ENCODE results near the gene LBX2.
"Not testable (repeated sequence)": the region's sequence is repeated elsewhere in the genome, so short reads cannot be mapped to it uniquely, and the experiment has no call there.

Gene LBX2

DNA sequence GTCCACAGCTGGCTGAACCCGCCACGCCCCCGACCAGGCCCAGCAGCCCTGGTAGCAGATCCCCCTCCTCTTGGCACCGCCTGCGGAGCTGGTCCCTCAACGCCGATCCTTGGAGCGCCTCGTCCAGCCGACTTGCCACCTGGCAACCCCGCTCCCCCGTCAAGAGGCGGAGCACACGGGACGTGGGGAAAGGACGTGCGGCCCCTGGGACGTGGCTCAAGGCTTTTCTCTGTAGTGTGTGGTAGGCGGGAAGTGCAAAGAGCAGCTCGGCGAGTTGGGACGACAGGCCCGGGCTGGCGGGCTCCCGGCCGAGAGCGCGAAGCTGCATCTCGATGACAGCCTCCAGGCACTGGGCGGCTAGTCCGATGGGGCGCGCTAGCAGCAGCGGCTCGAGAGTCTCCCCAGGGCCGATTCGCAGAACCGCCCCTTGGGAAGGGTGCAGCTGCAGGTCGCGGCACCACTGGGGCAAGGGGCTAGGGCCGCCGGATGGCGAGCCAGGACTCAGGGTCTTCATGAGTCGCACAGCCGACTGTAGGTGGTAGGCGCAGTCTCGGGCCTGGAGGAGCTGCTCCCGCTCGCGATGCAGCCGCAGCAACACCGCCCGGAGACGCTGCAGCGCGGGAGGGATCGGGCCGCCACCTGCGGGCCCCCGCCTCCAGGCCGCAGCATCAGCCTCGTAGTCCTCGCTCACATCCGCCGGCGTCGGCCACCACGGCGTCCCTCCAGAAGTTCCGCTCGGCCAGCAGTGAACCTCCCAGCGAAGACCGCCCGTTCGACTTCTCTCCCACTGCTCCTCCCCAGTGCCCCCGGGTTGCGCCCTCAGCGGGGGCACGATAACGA lies 17.2 kb downstream of the LBX2 start:
- peak; percentile 63 to 81 for DNase-seq

DNA sequence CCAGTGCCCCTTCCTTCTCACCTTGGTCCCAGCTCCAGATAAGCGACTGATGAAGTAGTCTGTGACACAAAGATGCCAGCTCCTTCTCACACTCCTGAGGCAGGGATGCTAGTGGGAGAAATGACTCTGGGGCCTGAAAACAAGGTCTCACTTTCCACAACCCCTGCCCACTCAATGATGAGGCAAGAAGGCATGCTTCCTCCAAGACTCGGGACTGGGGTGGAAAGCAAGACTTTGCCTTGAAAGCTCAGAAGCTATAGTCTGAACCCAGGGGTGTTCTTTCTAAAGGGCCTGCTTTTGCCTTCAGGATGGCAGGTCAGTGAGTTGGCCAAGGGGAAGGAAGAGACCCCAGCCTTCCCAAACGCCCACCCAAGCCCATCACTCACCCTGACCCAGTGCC lies 18.0 kb downstream of the LBX2 start:
- no peak for DNase-seq

DNA sequence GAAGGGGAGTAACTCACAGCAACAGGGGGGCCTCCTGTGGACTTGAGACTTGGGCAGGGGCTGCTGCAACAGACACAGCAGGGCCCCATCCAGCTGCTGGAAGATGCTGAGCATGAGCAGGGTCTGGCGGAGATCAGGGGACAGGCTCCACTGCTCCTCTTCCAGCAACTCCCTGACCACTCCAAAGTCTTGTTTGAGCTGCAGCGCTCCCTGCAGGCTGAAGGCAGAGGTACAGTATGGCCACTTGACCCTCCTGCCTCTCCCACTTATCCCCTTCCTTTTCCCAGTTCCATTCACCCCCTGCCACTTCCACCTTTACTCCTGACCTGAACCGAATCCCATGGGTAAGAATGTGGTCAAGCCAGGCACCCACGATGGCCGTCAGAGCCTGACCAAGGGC lies 24.5 kb downstream of the LBX2 start:
- DNase-seq = no peak

- no peak for DNase-seq
Observed at GRCh38 chr2:74474481-74474880, 24.9 kb downstream of the LBX2 start.

DNA sequence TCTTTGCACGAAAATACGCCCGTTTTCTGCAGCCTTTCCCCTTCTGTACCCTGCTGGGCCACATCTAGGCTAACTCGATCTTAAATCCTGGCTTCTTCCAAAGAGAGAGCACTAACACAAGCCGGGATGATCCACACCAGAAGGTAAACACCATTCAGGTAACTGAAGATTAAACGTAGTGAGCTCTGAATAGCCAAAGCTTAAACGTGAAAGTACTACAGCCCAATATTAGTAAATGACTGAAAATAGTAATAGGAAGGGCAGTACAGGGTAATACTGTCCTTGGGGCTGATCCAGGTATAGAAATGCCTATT lies 26.5 kb downstream of the LBX2 start:
- DNase-seq = no peak

DNA sequence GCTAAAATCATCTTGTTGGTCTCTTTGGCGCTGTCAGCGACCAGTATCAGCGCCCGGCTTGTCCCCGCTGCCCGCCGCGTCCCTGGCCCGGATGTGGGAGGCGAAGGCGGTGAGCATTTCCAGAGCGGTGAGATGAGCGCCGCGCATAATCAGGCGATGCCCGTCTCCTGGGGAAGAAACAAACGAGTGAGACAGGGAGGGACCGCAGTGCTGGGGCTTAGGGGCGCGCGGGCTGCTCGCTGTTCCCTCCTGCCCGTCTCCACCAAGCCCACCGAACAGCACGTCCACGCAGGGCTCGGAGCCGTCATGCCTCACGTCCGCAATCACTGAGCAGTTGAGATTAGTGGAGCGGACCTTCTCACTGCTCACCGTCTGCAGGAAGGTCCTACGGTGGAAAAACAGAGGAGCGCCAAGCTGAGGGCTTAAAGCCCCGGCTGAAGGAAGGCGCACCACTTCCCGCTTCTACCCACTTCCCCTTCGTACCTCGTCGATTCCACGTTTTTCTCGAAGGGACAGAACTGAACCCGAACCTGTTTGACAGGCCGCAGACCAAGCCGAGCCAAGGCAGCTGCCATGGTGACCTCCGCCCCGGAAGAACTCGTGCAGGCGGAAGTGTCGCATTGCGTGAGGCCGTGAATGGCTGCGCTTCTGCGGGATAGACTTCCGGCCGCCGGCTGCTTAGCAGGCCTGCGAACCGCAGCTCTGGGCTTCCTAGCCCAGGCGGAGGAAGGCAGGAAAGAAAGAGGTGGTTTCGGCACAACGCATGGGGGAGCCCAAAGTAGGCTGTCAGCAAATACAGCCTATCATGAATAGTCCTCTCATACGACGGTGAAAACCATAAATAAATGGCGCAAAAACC lies 27.1 kb downstream of the LBX2 start, which contains the start of gene MRPL53:
MRPL53 (minus strand) TSS at position 595 of the 859 bp plus-strand sequence; CDS start at position 575, 20 bp downstream.
- DNase-seq = peak; percentile 75 to 87

GRCh38 chr2:74471332-74472065 lies 27.9 kb downstream of the LBX2 start:
- no peak for DNase-seq

GRCh38 chr2:74470742-74471141 lies 28.7 kb downstream of the LBX2 start:
- DNase-seq = not testable (repeated sequence)

DNA sequence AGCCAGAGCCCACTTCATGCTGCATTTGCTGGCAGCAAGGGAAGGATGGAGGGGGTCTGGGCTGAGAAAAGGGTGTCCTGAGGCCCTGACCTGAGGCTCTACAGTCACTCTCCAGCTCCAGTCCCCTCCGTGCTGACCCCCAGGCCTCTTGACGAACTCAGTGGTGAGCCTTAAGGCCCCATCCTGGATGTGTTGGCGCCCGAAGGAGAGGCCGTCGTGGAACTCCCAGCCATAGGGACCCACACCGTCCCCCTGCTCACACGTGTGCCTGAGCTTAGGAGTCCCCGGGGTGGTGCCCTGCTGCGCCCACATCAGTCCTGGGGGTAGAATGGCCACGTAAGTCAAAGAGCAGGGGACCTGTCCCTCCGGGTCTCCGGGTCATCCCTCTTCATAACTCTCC lies 35.0 kb downstream of the LBX2 start:
- DNase-seq = no peak

GRCh38 chr2:74462786-74463105 lies 36.7 kb downstream of the LBX2 start:
- DNase-seq = no peak

DNA sequence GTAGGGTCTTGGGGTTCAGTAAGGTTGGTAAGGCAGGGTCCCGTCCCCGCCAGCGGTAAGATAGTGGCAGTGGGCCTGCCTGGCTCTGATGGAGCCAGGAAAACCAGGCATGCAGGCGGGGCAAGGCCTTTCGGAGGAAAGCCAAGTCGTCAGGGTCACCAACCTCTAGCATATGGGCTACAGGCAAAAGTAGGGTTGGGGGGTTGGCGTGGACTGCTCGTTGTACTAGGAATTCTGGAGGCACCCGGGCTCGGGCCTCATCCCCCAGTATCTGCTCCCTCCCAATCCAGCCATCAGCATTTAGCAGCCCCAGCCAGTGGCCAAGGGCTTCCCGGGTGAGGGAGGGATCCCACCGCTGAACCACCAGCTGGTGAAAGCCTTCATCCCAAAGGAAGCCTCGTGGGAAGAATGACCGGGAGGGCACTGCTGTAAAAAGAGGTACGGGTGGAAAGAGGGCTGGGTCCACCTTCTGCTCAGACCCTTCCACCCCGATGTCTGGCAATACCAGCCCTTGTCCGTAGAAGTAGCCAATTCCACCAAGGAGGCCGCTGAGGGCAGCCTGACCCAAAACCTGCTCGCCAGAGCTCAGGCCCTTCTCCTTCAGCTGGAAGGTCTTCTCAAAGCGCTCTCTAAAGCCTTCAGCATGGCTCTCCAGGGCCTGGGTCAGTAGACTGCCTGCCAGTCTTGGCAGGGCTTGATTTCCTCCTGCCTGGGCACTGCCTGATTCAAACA lies 37.2 kb downstream of the LBX2 start:
- DNase-seq = no peak

- no peak for DNase-seq
Observed at GRCh38 chr2:74461187-74462053, 38.0 kb downstream of the LBX2 start.

- DNase-seq = not testable (repeated sequence)
Observed at GRCh38 chr2:74460187-74460586, 39.2 kb downstream of the LBX2 start.

GRCh38 chr2:74459503-74460118 lies 39.8 kb downstream of the LBX2 start:
- DNase-seq = not testable (repeated sequence)

DNA sequence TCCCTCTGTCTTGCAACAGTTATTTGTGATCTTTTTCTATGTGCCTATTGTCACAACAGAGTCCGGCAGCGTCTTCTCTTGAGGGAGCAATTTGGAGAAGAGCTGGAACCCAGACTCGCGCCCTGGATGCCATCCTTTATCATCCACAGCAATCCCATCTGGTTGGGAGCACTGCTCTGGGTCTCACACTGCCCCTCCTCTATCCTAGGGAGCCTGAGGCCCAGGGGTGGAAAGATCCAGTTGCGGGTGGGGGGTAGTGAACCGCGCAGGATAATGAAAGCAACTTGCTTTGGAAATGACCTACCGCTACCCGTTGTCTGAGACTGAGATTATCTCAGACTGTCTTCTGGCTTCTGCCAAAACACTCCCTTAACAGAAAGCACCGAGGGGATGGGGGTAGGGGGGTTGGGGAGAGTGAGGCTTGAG lies 40.5 kb downstream of the LBX2 start:
- no peak for DNase-seq

DNA sequence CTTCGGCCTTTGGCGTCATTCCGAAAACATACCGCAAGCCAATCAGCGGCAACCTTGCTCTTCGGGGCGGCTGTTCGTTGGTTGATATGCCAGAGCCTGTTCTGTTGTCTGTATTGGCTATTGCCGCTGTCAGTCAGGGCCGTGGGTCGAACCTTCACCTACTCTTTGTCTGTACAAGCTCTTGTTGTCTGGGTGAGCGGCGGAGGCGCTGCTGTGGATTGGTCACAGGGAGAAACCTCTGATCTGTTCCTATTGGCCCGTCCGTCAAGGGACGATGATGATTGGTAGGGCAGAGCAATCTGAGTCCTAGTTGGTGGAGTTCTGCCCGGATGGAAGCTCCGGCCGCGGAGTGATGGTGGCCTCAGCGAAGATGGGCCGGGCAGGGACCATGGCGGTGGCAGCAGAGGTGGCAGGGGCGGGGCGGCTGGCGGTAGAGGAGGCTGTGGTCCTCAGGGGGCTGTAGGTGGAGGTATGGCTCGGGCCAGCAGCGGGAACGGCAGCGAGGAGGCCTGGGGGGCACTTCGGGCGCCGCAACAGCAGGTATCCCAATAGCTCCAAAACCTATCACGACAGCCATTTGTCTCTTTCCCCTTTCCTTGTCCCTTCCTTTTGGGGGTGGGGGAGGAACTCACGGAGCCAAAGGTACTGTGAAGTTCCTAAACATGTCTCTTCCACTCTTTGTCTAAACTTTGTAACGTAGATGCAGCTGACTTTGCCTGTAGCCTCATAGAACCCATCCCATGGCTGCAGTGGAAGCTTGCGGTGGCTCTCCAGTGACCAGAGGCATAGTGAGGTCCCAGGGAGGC lies 41.1 kb downstream of the LBX2 start, which contains the start of gene WBP1:
WBP1 (plus strand) TSS at position 307 of the 806 bp plus-strand sequence; CDS start at position 472, 165 bp downstream.
- DNase-seq = peak; percentile 85 to 99

DNA sequence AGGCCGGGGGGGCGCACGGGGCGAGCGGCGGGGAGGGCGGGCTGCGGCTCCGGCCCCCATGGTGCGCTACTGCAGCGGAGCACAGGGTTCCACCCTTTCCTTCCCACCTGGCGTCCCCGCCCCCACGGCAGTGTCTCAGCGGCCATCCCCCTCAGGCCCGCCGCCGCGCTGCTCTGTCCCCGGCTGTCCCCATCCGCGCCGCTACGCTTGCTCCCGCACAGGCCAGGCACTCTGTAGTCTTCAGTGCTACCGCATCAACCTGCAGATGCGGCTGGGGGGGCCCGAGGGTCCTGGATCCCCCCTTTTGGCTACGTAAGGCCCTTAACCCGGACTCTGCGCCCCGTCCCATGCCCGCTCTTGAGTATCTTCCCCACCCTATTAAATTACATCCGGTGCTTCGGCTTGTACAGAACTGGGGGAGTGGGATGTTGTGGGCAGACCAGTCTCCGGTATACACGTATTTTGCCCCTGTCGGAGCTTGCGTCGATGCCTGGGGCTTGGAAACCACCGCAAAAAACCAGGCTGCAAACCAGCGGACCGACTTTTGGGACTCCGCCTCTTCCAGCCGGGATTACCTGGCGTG lies 41.8 kb downstream of the LBX2 start:
- peak in 1 of 2 donors; percentile 79 for DNase-seq

DNA sequence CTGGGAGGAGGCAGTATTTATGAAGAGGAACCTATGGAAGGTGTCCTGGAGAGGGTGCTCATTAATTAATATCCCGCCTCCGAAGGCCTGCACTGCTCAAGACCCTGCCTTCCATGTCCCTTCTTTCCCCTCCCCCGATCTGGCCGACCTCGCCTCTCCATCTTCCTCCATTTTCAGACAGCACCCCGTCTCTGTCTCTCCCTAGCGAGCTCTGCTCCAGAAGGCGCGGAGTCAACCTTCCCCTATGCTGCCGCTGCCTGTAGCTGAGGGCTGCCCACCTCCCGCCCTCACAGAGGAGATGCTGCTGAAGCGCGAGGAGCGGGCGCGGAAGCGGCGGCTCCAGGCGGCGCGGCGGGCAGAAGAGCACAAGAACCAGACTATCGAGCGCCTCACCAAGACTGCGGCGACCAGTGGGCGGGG lies 42.3 kb downstream of the LBX2 start:
- DNase-seq = no peak

GRCh38 chr2:74454654-74455511 lies 44.5 kb downstream of the LBX2 start, which contains the start of gene INO80B:
TSS of gene INO80B (plus strand) at chr2:74455087. CDS start at chr2:74455117, 30 bp downstream.
- DNase-seq = peak; percentile 86 to 98

Data from bone marrow (tissue), 2 donors.